Common myeloid progenitor, CD34-positive (primary cell): ENCODE measurements around the gene MYO1H.

Experiments
- CTCF ChIA-PET: fragments of 350-600 bp; sonication (Branson Sonifier 250); formaldehyde crosslinking; loops from one replicate; lab custom pipeline; 2021; ENCODE audit warnings: antibody characterized with exemption; lab: Charles Lee
- POLR2A ChIA-PET: fragments of 350-600 bp; sonication (Branson Sonifier 250); formaldehyde crosslinking; loops from one replicate; lab custom pipeline; 2021; ENCODE audit warnings: antibody characterized with exemption; lab: Charles Lee
- DNase-seq, 3 donors: peaks; one replicate each; pipeline versions ENCODE4 v3.0.0 to v3.0.0-alpha.2; 2013
- H3K27ac ChIP-seq, 2 experiments: 1 replicate in 1 of 2; 2 replicates in 1 of 2; pipeline ENCODE4 v1.7.0; 2013; ENCODE audit warnings: inconsistent platforms in 2 of 2, low read length in 2 of 2, mild to moderate bottlenecking in 2 of 2, low read depth in 1 of 2, moderate library complexity in 1 of 2; ENCODE audit not compliant: severe bottlenecking in 2 of 2, insufficient read depth in 1 of 2, poor library complexity in 1 of 2
- H3K27me3 ChIP-seq, 5 experiments: replicated peaks in 2 of 5; 1 replicate in 3 of 5; 2 replicates in 2 of 5; pipeline versions ENCODE4 v1.6.1 to v1.7.0; 2013; ENCODE audit warnings: low read length in 4 of 5, mild to moderate bottlenecking in 2 of 5, moderate library complexity in 2 of 5, inconsistent platforms in 1 of 5; ENCODE audit not compliant: insufficient read depth in 5 of 5, control insufficient read depth in 4 of 5
- H3K36me3 ChIP-seq, 4 experiments: 1 replicate in 2 of 4; 2 replicates in 2 of 4; pipeline versions ENCODE4 v1.6.1 to v1.7.0; 2013; ENCODE audit warnings: low read length in 3 of 4, control low read depth in 1 of 4, mild to moderate bottlenecking in 1 of 4; ENCODE audit not compliant: control insufficient read depth in 4 of 4, insufficient read depth in 4 of 4
- H3K4me1 ChIP-seq, 4 experiments: 1 replicate in 3 of 4; 2 replicates in 1 of 4; pipeline versions ENCODE4 v1.6.1 to v1.7.1; 2013; ENCODE audit warnings: low read length in 3 of 4, mild to moderate bottlenecking in 3 of 4, control low read depth in 1 of 4, inconsistent platforms in 1 of 4, moderate library complexity in 1 of 4; ENCODE audit not compliant: control insufficient read depth in 4 of 4, insufficient read depth in 4 of 4; ENCODE audit errors: control extremely low read depth in 1 of 4
- H3K4me3 ChIP-seq, 7 experiments: 1 replicate in 4 of 7; 2 replicates in 3 of 7; pipeline versions ENCODE4 v1.5.1 to v1.7.0; 2013; ENCODE audit warnings: mild to moderate bottlenecking in 7 of 7, low read length in 6 of 7, moderate library complexity in 6 of 7, inconsistent platforms in 2 of 7, low read depth in 2 of 7, control low read depth in 1 of 7; ENCODE audit not compliant: insufficient read depth in 4 of 7, control insufficient read depth in 1 of 7; ENCODE audit errors: extremely low read depth in 1 of 7
- H3K9me3 ChIP-seq, 5 experiments: 1 replicate in 4 of 5; 2 replicates in 1 of 5; pipeline versions ENCODE4 v1.6.1 to v1.7.1; 2013; ENCODE audit warnings: low read length in 4 of 5, mild to moderate bottlenecking in 2 of 5, inconsistent platforms in 1 of 5, low read depth in 1 of 5, moderate library complexity in 1 of 5; ENCODE audit not compliant: control insufficient read depth in 4 of 5, insufficient read depth in 2 of 5; ENCODE audit errors: control extremely low read depth in 1 of 5
- WGBS: methylation state at CpG from one replicate; pipeline ENCODE4 v1.1.5; 2013; ENCODE audit not compliant: insufficient coverage; 5-methylcytosine and 5-hydroxymethylcytosine counted together

MYO1H gene

GRCh38 chr12:109345428-109345827, 2.3 kb upstream of the MYO1H start:
- no peaks in the 10 kb centered on the region for H3K36me3 ChIP-seq
- DNase-seq: no peak
- no peak overlapping the region for H3K27ac ChIP-seq
- H3K9me3 ChIP-seq: no peaks in the 10 kb centered on the region
- WGBS: no CpG with 5 or more reads among the region's 2 CpGs
- ChIA-PET POLR2A (interaction anchor here (0.6 kb wide), 1 partner anchor 1191 kb away, joined by 3 read pairs; no protein-coding TSS in a partner anchor), CTCF (no interaction called here)
- no peak overlapping the region for H3K4me3 ChIP-seq
- no peaks in the 10 kb centered on the region for H3K4me1 ChIP-seq
- no peaks in the 10 kb centered on the region for H3K27me3 ChIP-seq

DNA sequence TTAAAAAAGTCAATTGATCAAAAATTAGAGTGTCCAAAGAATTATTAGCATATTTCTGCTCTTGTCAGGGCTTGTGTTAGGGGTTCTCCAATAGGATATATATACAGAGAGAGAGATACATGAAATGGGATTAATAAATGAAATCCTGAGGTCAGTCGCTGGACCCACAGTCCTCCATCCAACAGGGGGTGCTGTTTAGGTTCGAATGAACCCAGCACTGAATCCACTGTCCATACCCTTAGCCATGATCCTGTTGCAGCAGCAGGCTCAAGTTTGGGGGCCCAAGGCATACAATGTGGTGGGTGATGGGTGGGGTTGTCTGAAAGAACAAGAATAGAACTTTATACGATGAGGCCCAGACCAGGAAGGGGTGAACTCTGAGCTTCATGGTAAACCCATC, 780 bp upstream of the MYO1H start:
- no peak overlapping the region for H3K4me3 ChIP-seq
- no peaks in the 10 kb centered on the region for H3K9me3 ChIP-seq
- H3K27me3 ChIP-seq: no peaks in the 10 kb centered on the region
- peak in 1 of 3 donors; percentile 4 for DNase-seq
- H3K36me3 ChIP-seq: no peaks in the 10 kb centered on the region
- CTCF ChIA-PET: no interaction called here
- H3K27ac ChIP-seq: no peak overlapping the region
- no peaks in the 10 kb centered on the region for H3K4me1 ChIP-seq
- WGBS: 83% methylated on average over 1 of the region's 3 CpGs
- POLR2A ChIA-PET: no interaction called here

- Histone ChIP-seq H3K36me3 (no peaks in the 10 kb centered on the region), H3K27ac (no peak overlapping the region), H3K4me3 (no peak overlapping the region), H3K9me3 (no peaks in the 10 kb centered on the region), H3K27me3 (peaks cover 0 to 3% (median 0%) of the 10 kb centered on the region in 5 experiments), H3K4me1 (no peaks in the 10 kb centered on the region)
- WGBS: no CpG with 5 or more reads among the region's 6 CpGs
- DNase-seq: no peak
- CTCF ChIA-PET: interaction anchor here (1.4 kb wide), 1 partner anchor 21 kb away, joined by 4 read pairs; no protein-coding TSS in a partner anchor
- POLR2A ChIA-PET: no interaction called here
These were observed 4.5 kb downstream of the MYO1H start for GRCh38 chr12:109352184-109352583.

GRCh38 chr12:109356577-109356976, 8.9 kb downstream of the MYO1H start:
- ChIA-PET POLR2A (interaction anchor here (0.7 kb wide), 1 partner anchor 121 kb away, joined by 3 read pairs; the partner anchor contains the start of genes KCTD10 and UBE3B), CTCF (no interaction called here)
- WGBS: no CpG with 5 or more reads among the region's 3 CpGs
- H3K4me1 ChIP-seq: peaks cover 0 to 3% (median 1%) of the 10 kb centered on the region in 4 experiments
- no peak overlapping the region for H3K27ac ChIP-seq
- peaks cover 0 to 5% (median 0%) of the 10 kb centered on the region in 5 experiments for H3K27me3 ChIP-seq
- peaks cover 0 to 2% (median 0%) of the 10 kb centered on the region in 5 experiments for H3K9me3 ChIP-seq
- H3K36me3 ChIP-seq: no peaks in the 10 kb centered on the region
- no peak for DNase-seq
- H3K4me3 ChIP-seq: no peak overlapping the region

DNA sequence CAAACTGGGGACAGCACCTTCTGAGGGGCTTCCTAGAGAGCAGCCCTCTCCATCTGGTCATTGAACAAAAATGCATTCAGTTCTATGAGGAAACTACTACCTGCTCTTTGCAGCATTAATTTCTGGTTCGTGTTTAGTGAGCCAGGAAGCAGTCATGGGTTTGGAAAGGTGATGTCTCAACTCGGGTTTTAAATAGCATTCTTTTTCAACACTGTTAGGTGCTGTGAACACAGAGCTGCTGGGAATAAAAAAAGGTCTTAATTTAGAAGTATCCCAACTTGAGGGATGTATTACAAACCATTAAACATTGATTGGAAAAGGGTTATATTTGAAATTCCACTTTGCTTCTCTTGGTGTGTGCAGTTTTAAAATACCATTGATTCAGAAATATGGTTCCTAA, 9.3 kb downstream of the MYO1H start:
- POLR2A ChIA-PET: no interaction called here
- H3K4me1 ChIP-seq: peaks cover 0 to 3% (median 1%) of the 10 kb centered on the region in 4 experiments

DNA sequence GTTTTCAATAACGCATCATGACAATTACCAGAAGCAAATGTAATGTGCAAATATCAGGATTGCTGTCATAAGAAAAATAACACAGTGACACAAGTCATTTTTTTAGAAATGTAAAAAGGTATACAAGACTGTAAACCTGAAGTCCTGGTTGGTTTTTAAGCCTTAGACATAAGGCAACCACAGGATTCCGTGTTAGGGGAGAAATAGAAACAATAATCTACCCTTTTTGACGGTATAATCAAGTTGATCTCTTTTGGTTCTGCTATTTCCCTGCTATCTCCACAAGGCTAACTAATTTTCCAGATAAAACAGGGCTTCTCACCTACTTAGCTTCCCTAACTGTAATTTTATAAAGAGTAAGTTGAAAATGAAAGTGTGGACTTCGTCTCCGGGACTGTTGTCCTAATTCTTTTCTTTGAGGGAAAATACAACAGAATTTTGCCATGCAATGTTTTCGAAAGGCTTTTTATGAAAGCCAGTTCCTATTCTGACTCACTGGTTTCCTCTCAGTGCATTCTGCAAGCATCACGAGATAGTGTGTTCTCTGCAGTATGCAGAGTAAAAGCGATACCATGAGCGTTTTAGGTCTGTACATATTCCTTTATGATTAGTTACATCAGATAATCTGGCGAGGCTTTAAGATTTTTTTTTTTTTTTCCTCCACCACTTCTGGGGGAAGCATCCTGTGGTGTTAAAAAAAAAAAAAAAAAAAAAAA, 10.6 kb downstream of the MYO1H start:
- ChIA-PET CTCF (no interaction called here), POLR2A (no interaction called here)
- H3K36me3 ChIP-seq: no peaks in the 10 kb centered on the region
- H3K9me3 ChIP-seq: peaks cover 0 to 2% (median 0%) of the 10 kb centered on the region in 5 experiments
- peak overlapping the region in 1 of 2 experiments; percentile 41 for H3K27ac ChIP-seq
- 76% methylated on average over 6 of the region's 10 CpGs for WGBS
- peak; percentile 14 to 61 (median 43) for DNase-seq
- peaks cover 0 to 3% (median 1%) of the 10 kb centered on the region in 4 experiments for H3K4me1 ChIP-seq
- H3K27me3 ChIP-seq: peaks cover 0 to 5% (median 0%) of the 10 kb centered on the region in 5 experiments
- H3K4me3 ChIP-seq: peak overlapping the region in 3 of 7 experiments; percentile 22 to 58 (median 39)

More for the DNA sequence above, 9.3 kb downstream of the MYO1H start:
- no peak for DNase-seq
- CTCF ChIA-PET: no interaction called here
- 17% methylated on average over 1 of the region's 2 CpGs for WGBS
- H3K36me3 ChIP-seq: no peaks in the 10 kb centered on the region
- H3K27me3 ChIP-seq: peaks cover 0 to 5% (median 0%) of the 10 kb centered on the region in 5 experiments
- H3K4me3 ChIP-seq: no peak overlapping the region
- H3K27ac ChIP-seq: no peak overlapping the region
- H3K9me3 ChIP-seq: peaks cover 0 to 2% (median 0%) of the 10 kb centered on the region in 5 experiments

- Histone ChIP-seq H3K4me1 (peaks cover 0 to 3% (median 1%) of the 10 kb centered on the region in 4 experiments), H3K27me3 (peaks cover 0 to 5% (median 0%) of the 10 kb centered on the region in 5 experiments), H3K9me3 (peaks cover 0 to 2% (median 0%) of the 10 kb centered on the region in 5 experiments), H3K36me3 (no peaks in the 10 kb centered on the region), H3K27ac (no peak overlapping the region), H3K4me3 (peak overlapping the region in 1 of 7 experiments; percentile 58)
- ChIA-PET POLR2A (no interaction called here), CTCF (no interaction called here)
- 96% methylated on average over 20 of the region's 20 CpGs for WGBS
- DNase-seq: no peak
These were observed 11.5 kb downstream of the MYO1H start for GRCh38 chr12:109359131-109359690.
